ENCODE data around the gene BMF.
"Not testable (repeated sequence)": the region's sequence is repeated elsewhere in the genome, so short reads cannot be mapped to it uniquely, and the experiment has no call there.

BMF gene

GRCh38 chr15:40128766-40129660, 20.3 kb upstream of the BMF start:
- no peak for DNase-seq (ENCODE audit: low spot score)

- no peak for DNase-seq (ENCODE audit: low spot score)
Observed at GRCh38 chr15:40125950-40126349, 17.3 kb upstream of the BMF start.

DNA sequence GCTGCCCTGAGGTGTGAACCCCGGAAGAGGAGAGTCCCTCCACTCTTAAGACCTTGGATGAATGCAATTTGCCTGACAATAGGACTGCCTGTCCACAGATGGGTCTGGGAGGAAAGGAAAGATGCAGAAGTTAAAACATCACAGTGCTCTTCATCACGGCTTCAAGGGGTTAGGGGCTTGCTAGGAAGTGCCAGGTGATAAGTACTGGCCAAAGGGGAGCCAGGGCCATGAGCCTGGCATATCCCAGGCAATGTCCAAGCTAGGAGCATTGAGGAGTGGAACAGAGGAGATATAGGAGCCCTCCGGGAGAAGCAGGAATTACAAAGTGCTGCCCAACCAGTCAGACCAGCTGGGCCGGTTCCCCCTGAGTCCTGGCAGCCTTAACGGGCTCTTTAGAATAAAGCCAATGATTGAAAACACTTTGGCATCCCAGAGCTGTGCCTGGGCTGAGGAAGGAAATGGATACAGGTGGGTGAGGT, 16.2 kb upstream of the BMF start:
- DNase-seq (ENCODE audit: low spot score), result not testable (repeated sequence)

DNA sequence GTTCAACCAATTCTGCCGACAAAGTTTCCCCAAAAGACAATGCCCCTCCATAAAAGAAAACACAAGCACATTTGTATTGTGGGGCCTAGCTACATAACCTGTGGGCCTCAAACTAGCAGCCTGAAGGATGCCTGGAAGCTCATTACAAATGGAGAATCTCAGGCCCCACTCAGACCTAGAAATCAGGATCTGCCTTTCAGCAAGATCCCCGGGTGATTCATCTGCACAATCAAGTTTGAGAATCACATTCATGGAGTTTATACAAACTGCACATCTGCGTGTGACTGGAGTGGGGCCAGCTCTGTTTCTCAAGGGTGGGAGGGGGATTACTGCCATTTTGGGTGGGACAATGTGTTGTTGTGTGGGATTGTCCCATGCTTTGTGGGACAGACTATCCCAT, 15.7 kb upstream of the BMF start:
- not testable (repeated sequence) for DNase-seq (ENCODE audit: low spot score)

DNA sequence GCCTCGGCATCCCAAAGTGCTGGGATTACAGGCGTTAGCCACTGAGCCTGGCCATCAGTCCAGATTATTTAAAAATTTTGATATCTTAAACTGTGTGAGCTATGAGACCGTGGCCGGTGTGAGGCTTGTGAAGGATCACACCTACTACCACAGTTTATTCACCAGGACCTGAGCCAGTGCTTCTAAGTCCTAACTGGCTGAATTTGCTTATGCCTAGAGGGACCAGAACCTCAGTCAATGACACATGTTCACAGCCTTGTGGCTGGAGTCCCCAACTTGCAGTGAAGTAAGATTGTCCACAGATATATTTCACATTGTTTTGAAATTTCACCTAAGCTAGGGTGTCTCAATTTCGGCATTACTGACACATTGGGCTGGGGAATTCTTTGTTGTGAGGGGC, 15.2 kb upstream of the BMF start:
- DNase-seq (ENCODE audit: low spot score), result not testable (repeated sequence)

- DNase-seq (ENCODE audit: low spot score), result not testable (repeated sequence)
Observed at GRCh38 chr15:40122989-40123388, 14.3 kb upstream of the BMF start.

- no peak for DNase-seq (ENCODE audit: low spot score)
Observed at GRCh38 chr15:40121911-40122638, 13.4 kb upstream of the BMF start.

DNA sequence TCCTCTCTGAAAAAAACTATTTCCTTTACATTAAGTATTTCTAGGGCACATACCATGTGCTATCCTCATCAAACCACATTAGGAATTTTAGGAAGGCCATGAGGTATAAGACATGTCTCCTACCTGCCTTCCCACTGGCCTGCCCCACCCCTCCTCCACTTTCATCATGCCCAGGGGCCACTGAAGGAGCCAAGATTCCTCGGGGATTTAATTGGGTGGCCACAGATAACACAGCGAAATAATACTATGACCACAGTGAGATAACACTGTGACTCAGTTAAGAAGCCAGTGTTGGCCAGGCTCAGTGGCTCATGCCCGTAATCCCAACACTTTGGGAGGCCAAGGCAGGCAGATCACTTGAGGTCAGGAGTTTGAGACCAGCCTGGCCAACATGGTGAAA, 9.8 kb upstream of the BMF start:
- no peak for DNase-seq (ENCODE audit: low spot score)

- no peak for DNase-seq (ENCODE audit: low spot score)
Observed at GRCh38 chr15:40115670-40116093, 7.0 kb upstream of the BMF start.

DNA sequence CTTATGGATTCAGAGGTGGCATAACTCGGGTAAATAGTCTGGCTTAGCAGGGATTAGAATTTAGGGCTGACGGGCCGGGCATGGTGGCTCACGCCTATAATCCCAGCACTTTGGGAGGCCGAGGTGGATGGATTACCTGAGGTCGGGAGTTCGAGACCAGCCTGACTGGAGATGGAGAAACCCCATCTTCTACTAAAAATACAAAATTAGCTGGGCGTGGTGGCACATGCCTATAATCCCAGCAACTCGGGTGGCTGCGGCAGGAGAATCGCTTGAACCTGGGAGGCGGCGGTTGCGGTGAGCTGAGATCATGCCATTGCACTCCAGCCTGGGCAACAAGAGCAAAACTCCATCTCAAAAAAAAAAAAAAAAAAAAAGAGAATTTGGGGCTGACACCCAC, 6.4 kb upstream of the BMF start:
- DNase-seq (ENCODE audit: low spot score), result not testable (repeated sequence)

DNA sequence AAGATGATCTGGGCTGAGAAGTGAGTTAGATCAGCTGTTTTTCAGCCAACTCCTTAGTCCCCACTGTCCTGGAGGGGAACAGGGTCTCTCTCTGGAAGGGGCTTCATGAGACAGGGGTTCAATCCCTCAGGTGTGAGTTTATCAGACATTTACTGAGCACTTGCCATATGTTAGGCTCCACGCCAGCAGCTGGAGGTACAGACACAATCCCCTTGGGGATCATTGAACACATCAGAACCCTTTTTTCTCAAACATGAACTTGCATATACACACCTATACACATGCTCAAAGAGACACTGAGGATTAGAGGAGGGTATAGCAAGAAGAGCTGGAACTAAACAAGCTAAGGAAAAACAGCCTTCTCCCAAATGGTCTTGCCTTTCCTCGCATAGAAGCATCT, 5.5 kb upstream of the BMF start:
- no peak for DNase-seq (ENCODE audit: low spot score)

- no peak for DNase-seq (ENCODE audit: low spot score)
Observed at GRCh38 chr15:40112789-40113188, 4.1 kb upstream of the BMF start.

DNA sequence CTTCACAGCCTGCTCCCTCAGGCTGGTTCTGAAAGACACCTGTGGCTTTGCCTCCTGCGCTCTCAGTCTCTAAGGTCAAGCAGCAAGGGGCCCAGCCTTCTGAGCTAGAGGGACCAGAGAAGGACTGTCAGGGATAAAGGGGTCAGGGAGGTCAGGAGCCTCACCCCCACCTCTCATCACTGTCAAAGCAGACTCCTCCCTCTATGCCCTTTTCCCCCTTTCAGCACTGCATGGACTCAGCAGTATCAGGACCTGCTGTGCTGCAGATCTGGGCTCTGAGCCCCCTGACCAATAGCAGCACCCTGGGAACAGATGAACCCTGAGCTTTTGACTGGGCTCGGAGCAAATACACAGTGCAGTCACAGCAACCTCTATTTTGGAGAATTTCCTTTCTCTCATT, 3.2 kb upstream of the BMF start:
- DNase-seq (ENCODE audit: low spot score), result no peak

GRCh38 chr15:40110866-40111550, 2.3 kb upstream of the BMF start:
- DNase-seq (ENCODE audit: low spot score), result no peak

DNA sequence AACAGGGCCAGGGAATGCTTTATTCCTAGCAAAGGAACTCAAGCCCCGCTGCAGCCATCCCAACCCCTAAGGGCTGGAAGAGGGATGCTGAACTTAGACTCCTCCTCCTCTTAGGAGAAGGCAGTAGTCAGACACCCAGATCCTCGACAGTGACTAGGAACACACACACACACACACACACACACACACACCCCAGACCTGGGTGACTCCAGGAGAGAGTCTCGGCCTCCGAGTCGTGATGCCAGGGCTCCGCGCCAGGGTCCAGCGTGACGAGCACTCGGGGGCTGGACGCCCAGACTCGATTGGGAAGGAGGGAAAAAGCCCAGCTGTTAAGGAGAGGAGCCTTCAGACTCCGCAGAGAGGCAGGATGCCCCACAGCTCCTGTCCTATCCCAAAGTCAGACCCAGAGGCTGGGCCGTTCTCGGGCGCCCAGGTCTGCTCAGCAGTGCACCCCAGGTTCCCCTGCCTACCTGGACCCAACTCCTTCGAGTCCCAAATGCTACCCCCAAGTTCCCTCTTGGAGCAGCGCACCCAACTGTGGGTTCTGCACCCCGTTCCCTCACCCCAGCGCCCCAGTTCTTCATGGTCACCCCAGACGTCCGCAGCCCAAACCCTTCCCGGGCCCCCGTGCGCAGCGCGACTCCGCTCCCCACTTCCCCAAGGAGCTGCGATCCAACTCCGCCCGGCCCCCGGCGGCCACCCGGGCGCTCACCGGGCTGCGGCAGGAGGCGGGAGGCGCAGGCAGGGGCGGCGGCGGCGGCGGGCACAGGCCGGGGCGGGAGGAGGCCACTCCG, 421 bp downstream of the BMF start:
- DNase-seq (ENCODE audit: low spot score), result peak; percentile 56

DNA sequence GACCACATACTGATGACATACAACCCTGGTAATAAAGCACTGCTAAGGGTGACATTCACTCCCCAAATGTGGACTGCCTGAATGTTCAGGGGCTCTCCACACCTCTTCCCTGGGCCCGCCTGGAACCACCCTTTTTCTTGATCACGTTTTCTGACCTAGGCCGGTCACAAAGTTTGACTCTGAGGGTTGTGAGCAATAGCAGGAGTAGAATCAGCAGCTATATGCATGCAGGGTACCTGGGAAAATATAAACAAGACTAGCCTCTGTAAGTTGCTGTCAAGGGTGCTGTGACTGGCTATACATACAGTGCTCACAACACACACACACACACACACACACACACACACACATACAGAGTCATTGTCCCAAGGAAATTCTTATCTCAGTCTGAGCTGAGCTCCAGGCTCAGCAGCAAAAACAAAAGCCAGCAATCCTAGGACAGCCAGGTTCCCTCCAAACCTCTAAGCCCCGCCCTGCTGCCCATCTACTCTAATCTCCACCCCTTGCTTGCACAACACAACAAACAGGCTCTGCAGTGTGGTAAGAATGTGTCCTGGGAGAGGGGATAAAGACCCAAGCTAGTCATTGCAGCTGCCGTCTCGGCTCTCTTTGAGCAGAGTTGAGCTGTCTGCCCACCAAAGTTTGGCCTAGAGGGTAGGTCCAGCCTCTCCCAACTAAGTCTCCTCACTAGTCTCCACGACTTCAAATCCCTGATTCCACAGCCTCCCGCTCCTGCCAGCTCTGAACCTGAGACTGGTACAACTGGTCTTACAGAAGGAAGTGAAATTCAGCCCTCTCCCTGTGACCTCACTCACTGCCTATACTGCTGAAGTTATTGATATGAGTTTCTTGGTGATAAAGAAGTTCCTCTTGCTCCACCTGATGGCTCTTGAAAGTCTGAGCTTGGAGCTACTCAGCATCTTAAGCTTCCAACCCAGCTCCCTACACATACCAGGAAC, 2.2 kb downstream of the BMF start:
- DNase-seq (ENCODE audit: low spot score), result peak; percentile 50

DNA sequence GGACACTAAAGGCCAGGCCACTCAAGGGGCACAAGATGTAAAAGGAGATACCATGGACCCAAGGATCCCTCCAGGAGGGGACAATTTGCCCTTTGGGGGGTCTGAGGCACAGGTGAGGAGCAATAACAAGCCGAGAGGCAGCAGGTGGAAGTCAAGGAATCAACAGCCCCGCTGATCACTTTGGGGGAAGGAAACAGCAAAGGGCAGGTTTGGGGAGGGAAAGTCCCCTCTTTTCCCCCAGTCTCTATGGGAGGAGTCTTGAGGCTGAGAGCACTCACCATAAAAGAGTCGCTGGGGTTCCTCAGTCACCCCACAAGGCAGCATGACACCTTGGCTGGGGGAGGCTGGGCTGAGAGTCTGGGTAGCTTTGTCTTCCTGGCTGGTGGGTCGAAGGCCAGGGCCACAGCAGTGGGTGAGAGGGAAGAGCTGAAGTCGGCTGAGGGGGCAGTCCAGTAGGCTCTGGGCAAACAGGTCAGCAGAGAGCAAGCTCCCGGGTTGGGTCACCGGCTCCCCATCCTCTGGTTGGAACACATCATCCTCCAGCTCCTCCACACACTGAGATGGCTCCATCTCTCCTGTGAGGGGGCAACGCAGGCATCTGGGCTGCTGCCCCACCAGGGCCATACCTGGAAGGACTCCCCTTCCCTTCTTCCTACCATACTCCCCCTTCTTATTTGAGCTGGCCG, 3.0 kb downstream of the BMF start:
- DNase-seq (ENCODE audit: low spot score), result no peak

- DNase-seq (ENCODE audit: low spot score), result peak; percentile 73
Observed at GRCh38 chr15:40104865-40105516, 3.7 kb downstream of the BMF start.

DNA sequence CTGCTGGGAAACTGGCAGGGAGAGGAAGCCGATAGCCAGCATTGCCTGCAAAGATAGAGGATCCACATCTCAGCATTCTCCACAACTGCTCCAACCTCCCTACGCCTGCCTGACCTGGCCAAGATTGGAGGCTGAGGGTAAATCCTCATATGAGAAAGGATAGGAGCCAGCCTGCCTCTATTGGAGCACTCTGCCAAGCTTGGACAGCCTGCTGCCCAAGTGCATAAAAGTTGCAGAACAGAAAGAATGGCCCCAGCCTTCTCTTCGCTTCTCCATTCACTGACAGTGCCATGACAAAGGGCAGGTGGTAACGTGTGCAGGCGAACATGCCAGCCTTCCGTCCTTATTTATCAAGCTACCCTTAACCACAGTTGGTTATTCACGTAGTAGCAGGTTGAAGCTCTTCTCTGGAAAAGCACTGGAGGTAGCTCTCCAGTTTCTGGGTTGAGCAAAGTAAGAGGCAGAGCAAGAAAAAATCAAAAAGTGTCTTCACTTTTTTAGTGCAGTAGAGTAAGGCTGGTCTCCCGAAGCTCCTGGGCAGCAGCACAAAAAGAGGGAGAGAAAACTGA, 4.3 kb downstream of the BMF start:
- no peak for DNase-seq (ENCODE audit: low spot score)
